Islet of Langerhans (tissue), 1 donor: ENCODE measurements around the gene ZNF526.

Experiments
- FAIRE-seq: peaks from one replicate; lab custom pipeline; 2011; peaks lifted over from hg19 to GRCh38; lab: Jason Lieb, UNC

The ZNF526 gene

DNA sequence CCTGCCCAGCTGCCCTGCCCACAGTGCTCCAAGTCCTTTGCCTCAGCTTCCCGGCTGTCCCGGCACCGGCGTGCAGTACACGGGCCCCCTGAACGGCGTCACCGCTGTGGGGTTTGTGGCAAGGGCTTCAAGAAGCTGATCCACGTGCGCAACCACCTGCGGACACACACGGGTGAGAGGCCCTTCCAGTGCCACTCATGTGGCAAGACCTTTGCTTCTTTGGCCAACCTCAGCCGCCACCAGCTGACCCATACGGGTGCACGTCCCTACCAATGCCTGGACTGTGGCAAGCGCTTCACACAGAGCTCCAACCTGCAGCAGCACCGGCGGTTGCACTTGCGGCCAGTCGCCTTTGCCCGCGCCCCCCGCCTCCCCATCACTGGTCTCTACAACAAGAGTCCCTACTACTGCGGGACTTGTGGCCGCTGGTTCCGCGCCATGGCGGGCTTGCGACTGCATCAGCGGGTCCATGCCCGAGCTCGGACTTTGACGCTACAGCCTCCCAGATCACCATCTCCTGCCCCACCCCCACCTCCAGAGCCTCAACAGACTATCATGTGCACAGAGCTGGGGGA, 5.7 kb downstream of the ZNF526 start:
- no peak for FAIRE-seq

DNA sequence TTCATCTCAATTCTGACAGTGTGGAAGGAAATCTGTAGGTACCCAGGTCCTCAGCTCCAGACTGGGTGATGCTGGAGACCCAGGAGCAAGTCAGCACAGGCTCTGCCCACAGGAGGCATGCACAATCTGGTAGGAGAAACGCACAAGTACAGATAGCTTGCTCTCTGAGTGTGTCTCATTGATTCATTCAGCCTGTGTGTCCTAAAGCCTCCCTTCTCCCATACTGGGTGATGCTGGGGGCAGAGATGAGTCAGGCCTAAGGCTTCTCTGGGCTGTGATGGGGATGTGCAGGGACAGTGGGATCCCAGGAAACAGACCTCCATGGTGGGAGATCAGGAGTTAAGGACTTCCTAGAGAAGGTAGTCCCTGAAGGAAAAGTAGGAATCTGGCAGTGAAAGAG, 6.8 kb downstream of the ZNF526 start:
- no peak for FAIRE-seq

DNA sequence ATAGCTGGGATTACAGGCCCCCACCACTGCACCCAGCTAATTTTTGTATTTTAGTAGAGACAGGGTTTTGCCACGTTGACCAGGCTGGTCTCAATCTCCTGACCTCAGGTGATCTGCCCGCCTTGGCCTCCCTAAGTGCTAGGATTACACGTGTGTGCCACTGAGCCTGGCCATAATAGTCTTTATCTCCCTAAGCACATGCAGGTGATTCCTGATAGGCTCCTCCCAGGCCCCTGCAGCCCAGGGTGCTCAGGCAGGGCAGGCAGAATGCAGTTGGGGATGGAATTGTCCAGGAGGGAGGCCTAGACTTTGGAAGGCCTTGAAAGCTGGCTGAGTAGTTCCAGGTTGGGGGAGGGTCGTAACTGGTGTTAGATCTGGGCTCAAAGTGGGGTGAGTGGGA, 8.5 kb downstream of the ZNF526 start:
- FAIRE-seq = no peak

DNA sequence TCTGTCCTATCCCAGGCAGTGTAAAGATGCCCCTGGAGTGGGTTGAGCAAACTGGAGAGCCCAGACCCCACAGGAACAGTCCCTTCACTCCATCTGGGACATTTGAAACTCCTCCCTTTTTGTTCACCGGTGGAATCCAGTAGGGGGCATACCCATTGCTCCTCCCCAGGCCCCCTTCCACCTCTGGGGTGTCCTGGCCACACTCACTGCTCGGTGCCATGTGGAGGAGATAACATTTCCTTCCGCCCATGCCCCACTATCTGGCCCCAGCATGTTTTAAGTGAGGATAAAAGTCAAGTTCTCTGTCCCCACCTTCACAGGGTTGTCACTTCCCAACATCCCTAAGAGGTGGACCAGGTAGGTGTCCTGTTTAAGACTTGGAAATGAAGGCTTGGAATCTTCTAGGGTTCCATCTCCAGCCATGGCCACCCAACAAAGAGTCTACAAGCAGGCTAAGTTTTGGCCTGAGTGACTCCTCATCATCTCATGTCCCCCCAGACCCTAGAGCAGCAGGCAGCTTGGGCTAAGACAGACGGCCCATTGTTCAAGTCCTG, 9.3 kb downstream of the ZNF526 start:
- no peak for FAIRE-seq

DNA sequence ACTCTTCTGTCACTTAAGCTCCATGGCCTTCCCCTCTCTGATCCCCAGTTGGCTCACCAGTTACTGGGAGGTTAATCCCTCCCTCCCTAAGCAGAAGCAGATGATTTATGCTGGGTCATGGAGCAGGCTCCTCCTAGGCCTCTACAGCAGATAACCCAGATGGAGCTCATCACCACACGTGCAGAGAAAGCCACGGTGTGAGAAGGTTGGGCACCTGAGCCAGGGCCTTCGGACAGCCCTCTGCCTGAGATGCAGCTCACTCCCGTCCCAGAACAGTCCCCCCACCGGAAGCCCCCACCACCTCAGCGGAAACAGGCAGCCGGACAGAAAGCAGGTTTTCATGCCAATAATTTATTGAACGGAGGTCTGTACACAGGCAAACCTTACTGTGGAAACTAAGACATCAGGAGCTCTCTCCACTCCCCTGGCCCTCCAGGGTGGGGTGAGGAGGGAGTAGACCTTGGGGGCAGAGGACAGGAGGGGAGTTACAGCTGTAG, 9.8 kb downstream of the ZNF526 start:
- FAIRE-seq = no peak

DNA sequence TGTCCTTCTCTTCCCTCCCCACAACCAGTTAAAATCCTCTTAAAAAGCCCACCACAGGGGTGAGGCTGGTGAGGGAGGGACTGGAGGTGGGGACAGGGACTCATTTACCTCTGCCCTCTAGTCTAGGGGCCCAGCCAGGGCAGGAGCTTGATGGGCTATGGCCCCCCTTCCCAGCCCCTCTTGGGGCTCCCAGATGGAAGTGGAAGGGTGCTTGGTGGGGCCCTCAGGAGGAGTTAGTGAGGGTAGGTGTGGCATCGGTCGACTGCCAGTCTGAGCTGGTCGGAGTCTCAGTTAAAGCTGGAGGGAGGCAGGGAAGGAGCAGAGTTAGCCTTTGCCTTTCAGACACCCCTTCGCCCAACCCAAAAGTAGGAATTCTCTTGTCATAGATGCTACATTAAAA, 10.5 kb downstream of the ZNF526 start:
- no peak for FAIRE-seq

DNA sequence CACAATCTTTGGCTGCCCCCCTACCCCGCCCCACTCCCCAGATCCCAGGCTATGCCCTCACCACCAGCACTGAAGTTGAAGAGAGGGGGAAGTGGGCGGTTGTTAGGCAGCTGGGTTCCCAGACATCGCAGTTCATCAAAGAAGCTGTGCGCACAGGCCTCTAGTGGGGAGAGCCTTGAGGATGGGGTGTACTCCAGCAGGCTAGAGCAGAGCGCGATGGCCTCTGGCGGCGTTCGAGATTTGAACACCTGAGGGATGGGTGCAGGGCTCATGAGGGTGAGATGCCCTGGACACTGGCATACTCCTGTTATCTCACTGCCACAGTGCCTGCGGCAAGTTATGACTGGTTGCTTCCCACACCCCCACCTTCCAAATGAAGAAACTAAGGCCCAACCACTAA, 12.3 kb downstream of the ZNF526 start:
- FAIRE-seq = no peak

DNA sequence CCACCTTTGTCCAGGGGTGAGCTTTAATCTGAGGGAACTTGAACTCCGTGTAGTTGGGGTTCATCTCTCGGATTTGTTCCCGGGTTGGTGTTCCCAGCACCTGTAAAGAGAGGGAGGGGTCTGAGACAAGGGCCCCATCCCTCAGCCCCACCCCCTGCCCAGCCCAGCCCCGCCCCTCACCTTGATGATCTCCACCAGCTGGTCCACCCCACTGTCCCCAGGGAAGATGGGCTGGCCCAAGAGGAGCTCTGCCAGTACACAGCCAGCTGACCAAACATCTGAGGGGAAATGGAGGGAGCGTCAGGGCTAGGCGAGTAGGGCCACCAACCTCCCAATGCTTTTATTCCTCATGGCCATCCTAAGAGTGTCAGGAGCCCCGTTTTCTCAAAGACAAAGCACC, 13.0 kb downstream of the ZNF526 start:
- no peak for FAIRE-seq

DNA sequence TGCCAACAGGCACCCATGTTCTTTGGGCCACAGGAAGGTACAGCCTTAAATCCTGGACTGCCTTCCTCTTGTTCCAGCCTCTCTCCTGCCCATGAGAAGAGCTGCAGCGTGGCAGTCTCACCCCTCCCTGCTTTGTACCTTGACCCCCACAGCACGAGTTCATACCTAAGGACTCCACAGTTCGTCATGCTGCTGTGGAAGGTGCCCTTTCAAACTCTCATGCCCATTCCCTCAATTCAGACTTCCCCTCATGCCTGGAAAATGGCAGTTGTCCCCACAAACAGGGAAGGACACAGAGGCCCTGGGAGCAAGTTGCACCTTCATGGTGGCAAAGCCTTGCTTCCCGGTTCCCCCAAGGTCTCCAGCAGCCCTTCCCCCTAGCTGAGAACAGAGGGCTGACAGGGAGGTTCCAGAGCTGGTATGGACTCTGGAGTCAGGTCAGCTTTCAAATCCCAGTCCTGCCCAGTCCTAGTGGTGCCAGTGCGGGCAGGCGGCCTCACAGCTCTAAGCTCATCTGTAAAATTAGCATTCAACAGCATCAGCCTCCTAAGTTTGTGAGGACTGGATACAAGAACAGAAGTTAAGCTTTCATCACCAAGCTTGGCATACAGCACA, 13.7 kb downstream of the ZNF526 start:
- FAIRE-seq = no peak

DNA sequence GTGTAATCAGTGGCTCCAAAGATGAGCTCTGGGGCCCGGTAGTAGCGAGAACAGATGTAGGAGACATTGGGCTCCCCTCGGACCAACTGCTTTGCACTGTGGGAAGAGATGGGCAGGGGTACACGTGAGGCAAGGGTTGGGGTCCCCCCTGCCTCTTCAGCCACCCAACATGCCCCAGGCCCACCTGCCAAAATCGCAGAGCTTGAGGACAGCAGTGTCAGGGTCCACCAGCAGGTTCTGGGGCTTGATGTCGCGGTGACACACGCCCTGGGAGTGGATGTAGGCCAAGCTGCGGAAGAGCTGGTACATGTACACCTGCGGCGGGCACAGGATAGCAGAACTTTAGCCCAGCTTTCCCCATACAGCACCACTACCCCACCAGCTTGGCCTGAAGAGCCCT, 14.3 kb downstream of the ZNF526 start:
- FAIRE-seq = no peak

DNA sequence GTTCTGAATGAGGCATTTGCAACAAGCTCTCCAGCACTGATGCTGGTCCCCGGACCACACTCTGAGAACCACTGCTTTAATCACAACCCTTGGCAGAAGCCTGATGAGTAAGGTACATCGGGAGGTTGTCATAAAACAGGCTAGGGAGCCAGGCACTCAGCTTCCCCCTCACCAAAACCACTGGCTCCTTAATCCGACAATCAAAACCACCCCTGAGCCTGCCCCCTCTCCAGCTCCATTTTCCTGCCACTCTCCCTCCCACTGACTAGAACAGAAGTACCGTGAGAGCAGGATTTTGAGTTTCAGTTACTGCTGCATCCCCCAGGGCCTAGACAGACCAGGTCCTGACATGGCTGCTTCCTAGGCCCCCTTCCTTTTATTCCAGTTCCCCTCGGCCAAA, 15.1 kb downstream of the ZNF526 start:
- FAIRE-seq = no peak

DNA sequence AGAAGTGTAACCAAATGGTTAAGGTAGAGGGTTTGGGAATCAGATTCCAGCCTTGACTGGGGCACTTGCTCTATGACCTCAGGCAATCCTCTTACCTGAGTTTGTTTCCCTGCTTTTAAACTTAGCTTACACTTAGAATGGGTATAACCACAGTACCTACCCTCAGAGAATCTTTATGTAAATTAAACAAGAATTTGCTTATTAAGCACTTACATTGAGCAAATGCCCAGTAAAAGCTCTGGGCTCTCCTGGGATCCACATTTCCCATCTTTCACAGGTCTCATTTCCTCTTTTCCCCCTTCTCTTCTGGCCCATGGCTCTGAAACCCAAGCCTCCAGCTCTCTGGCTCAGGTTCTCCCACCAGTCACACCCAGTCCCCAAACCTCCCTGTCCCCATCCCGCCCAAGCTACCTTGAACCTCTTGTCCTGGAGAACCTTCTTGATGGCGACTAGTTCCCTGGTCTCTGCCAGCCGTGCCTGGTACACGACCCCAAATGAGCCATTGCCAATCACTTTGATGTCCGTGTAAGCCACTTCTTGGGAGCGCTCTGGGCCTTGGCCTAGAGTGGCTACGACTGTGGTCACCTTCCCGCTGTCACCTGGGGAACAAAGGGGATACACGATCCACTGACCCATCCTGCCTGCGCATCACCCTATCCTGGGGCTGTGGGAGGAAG, 19.6 kb downstream of the ZNF526 start:
- FAIRE-seq = no peak

DNA sequence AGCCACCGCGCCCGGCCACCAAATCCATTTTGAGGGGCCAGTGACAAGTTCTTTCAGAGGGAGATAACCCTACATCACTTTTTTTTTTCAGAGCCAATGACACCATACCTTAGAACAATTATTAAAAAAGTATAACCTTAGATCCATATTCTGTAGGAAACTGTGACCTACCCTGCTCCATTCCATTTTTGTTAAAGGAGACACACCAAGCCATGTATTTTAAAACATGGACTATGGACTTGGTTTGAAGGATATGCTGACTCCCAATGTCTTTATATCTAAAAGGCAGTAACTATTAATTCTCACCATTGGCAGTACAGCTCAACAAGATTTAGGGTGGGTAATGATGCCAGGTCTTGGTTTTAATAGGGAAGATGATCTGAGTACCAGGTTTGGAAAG, 21.2 kb downstream of the ZNF526 start:
- no peak for FAIRE-seq

DNA sequence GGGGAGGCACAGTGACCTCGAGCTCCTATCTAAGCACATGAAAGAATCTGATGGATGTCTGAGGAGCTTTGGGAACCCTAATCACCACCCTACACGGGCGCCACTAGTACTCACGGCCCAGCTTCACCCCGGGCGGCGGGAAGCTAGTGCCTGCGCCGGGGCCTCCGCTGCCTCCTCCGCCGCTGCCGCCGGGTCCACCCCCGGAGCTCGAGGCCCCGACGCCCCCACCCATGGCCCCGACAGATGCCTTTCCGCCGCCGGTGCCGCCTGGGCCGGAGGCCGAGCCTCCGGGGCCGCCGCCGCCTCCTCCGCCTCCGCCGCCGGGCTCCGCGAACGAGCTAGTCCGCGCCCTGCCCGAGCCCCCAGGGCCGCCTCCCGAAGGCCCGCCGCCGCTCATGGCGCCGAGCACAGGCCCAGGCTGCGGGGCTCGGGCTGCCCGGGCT, 22.0 kb downstream of the ZNF526 start:
- no peak for FAIRE-seq

DNA sequence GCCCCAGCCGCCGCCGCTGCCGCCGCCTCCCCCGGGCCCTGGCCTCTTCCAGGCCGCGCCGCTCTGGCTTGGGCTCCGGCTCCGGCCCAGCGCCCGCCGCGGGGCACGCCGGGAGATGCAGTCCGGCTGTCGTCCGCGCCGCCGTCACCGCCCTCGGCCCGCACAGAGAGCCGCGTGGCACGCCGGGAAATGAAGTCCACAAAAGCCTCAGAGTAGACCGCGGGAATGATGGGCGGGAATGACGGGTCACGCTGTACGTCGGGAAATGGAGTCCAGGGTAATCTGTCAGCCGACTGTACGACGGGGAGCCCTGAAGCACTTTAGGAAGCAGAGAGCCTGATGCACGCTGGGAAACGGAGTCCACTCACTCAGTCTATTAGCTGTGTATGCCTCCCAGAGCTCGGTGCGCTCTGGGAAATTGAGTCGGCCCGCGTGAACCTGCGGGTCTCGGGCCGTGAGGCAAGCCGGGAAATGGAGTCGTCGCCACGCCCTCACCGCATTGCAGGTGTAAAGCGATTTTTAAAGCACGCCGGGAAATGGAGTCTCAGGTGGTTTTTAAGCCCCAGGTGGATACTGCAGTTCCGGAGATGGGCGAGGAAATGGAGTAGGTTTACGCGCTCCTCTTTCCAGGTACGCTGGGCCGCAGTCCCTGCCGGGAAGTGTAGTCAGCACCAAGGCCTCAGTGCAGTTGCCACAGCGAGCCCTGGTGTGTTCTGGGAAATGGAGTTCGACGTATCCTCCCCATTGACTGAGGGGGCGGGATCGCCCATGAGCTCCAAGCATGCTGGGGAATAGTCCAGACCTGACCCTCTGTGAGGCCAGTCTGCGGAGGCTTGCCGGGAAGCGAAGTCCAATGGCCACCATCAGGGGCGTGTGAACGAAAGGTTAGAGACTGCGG, 22.6 kb downstream of the ZNF526 start, which contains the start of gene GSK3A:
TSS of gene GSK3A (minus strand) at position 91 of the 898 bp plus-strand sequence. CDS start 137 bp downstream, outside the sequence.
- peak; percentile 55 for FAIRE-seq

DNA sequence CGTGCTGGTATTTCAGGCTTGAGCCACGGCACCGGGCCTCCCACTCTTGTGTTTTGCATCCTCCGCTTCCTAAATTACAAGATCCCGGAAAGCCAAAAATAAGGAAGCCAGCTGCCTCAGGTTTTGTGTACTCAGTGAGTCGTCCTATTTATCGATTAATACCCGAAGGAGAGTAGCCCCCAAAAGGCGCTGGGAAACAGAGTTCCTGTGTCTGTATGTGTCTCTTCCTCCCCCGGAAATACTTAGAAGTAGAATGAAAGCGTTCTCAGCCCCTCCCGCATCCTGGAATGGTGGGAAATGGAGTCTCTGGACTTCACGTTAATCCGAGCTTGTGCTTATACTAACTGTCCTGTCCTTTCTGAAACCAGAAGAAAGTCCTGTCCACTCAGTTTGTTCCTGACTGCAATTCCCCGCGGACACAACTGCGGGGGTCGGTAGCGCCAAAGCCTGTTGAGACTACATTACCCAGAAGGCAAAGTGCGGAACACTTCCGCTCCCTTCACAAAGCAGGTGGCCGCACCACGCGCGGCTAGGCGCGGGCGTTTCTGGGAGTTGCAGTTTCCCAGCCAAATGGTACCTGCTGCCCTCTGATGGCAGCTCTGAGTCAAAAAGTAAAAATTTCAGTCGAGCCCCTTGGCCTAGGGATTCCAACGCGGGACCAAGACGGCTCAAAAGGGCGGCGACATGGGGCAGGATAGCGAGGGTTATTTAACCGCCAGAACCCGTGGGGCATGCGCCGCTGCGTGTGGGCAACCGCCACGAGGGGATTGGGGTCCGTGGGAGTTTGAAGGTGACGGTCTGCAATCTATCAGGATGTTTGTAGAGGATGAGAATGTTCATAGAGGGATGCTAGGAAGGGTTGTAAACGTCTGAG, 24.5 kb downstream of the ZNF526 start:
- FAIRE-seq = peak; percentile 33

DNA sequence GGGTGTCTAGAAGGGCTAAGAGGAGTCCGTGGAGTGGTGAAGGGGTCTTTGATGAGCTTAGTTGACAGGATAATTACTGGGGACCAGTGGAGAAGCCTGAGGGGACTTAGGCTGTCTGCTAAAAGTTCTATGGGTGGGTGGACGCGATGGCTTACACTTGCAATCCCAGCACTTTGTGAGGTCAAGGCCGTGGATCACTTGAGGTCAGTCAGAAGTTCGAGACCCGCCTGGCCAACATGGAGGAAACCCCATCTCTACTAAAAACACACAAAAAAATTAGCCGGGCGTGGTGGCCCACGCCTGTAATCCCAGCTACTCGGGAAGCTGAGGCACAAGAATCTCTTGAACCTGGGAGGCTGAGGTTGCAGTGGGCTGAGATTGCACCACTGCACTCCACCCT, 25.1 kb downstream of the ZNF526 start:
- no peak for FAIRE-seq

DNA sequence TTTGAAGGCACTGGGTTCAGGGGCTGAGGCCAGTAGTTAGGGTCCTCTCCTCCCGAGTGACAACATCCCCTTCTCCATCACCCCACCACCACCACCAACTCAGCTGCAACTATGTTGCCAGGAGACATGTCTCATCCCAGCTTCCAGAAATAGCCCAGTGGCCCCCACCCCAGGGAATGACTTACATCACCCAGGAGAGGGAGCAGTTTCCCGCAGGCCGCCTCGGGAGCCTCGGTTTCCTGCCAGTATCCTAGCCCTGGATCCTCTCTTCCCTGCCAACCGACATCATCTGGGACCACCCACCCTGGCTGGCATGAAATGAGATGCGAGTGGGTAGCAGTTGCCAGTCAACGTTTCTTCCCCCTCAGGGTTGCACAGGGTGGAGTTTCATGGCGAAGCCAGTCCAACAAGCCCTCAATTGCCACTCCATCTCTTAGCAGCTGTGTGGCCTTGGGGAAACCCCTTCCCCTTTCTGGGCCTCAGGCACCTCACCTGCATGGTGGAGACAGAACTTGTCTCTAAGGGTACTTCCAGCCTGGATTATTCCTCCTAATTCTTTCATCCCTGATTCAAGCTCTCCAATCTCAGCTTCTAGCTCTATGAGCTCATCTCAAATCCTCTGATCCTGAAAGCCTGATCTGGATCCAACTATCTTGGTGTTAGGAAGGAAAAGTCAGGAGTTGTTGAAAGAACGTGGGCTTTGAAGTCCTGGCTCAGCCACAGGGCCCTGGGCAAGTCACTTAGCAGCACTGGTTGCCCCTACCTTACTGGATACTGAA, 26.2 kb downstream of the ZNF526 start:
- no peak for FAIRE-seq

DNA sequence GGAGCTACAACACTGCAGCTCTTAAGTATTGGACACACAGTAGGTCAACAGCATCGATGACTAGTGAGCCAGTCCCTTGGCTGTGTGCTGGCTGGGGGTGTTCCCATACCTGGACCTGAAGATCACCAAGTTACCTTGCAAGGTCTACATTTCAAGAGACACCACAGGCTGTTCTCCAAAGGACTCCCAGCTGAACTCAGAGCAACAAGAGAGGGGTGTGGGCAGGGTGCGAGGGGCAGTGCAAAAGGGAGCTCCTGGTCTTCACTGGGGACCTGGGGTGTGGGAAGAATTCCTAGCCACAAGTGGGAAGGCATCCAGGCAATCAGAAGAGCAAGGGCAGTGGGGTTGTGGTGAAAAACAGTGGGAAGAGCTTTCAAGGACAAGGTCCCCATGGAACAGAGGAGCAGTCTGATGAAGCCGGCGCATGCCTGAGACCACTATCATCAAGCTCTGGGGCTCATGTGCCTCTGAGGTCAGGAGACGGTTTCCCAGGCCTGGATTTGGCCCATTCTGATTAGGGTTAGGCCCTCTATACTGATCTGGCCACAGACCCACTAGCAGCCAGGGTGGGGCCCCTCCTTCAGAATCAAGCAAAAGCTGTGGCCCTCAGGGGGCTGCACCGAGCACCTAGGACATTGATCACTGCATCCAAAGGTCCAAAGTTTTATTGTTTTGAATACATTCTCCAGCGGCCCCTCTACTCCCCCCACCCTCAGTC, 27.0 kb downstream of the ZNF526 start:
- no peak for FAIRE-seq
